Progenitor cell of endocrine pancreas (in vitro differentiated cells): ENCODE results near the gene SERHL2. TPM values are rescaled to one million over a fixed set of nuclear protein-coding genes. Genes with fewer than 3 reads are reported as not detected.
"Not testable (repeated sequence)": the region's sequence is repeated elsewhere in the genome, so short reads cannot be mapped to it uniquely, and the experiment has no call there.

Source experiments
- DNase-seq: peaks from one replicate; pipeline ENCODE4 v3.0.0; 2021; ENCODE audit warnings: low spot score; ENCODE audit not compliant: unreplicated experiment
- H3K27ac Mint-ChIP-seq: 2 replicates; pipeline ENCODE4 v1.8.0; 2021; ENCODE audit warnings: mild to moderate bottlenecking, moderate library complexity, mixed read lengths
- H3K27me3 Mint-ChIP-seq: 2 replicates; pipeline ENCODE4 v1.8.0; 2021; ENCODE audit warnings: mixed read lengths
- H3K36me3 Mint-ChIP-seq: 2 replicates; pipeline ENCODE4 v1.8.0; 2022; ENCODE audit warnings: mixed read lengths; ENCODE audit not compliant: insufficient read depth
- H3K4me1 Mint-ChIP-seq: 2 replicates; pipeline ENCODE4 v1.8.0; 2021; ENCODE audit warnings: low read depth, mixed read lengths
- H3K4me3 Mint-ChIP-seq: 2 replicates; pipeline ENCODE4 v1.8.0; 2021; ENCODE audit warnings: low read depth, mild to moderate bottlenecking, moderate library complexity, mixed read lengths
- H3K9me3 Mint-ChIP-seq: 2 replicates; pipeline ENCODE4 v1.8.0; 2021; ENCODE audit warnings: low read depth, mixed read lengths
- CTCF ChIP-seq: fragments of 200-600 bp; sonication (generic); IDR thresholded peaks from one replicate; pipeline ENCODE4 v1.5.0; 2021; ENCODE audit warnings: antibody characterized with exemption, mild to moderate bottlenecking; ENCODE audit not compliant: unreplicated experiment
- total RNA-seq: library from RNA; stranded (reverse); gene quantifications from 2 replicates; pipeline ENCODE4 v1.2.1, GENCODE V29; 2021

The SERHL2 gene
- total RNA-seq, 1 donor from 2014 or later: 0.69 TPM

GRCh38 chr22:42603427-42603826 is 49.7 kb downstream of the SERHL2 start:
- no peak for DNase-seq
- H3K4me1 Mint-ChIP-seq: peaks cover 7% of the 10 kb centered on the region
- no peaks in the 10 kb centered on the region for H3K9me3 Mint-ChIP-seq
- H3K27me3 Mint-ChIP-seq: no peaks in the 10 kb centered on the region
- H3K36me3 Mint-ChIP-seq: peaks cover 29% of the 10 kb centered on the region
- no peak for TF ChIP-seq CTCF
- H3K27ac Mint-ChIP-seq: no peak overlapping the region
- H3K4me3 Mint-ChIP-seq: no peak overlapping the region

- no peak overlapping the region for H3K27ac Mint-ChIP-seq
- peaks cover 31% of the 10 kb centered on the region for H3K36me3 Mint-ChIP-seq
- TF ChIP-seq CTCF: no peak
- no peaks in the 10 kb centered on the region for H3K27me3 Mint-ChIP-seq
- no peak for DNase-seq
- H3K4me3 Mint-ChIP-seq: no peak overlapping the region
- peaks cover 7% of the 10 kb centered on the region for H3K4me1 Mint-ChIP-seq
- H3K9me3 Mint-ChIP-seq: no peaks in the 10 kb centered on the region
Measured at GRCh38 chr22:42604403-42604802, 50.6 kb downstream of the SERHL2 start.

- H3K27ac Mint-ChIP-seq, H3K4me3 Mint-ChIP-seq, DNase-seq, H3K9me3 Mint-ChIP-seq, H3K27me3 Mint-ChIP-seq: not testable (repeated sequence)
- peaks cover 25% of the 10 kb centered on the region for H3K36me3 Mint-ChIP-seq
- peaks cover 11% of the 10 kb centered on the region for H3K4me1 Mint-ChIP-seq
Measured at GRCh38 chr22:42607641-42608040, 53.9 kb downstream of the SERHL2 start.

GRCh38 chr22:42608136-42608822 is 54.5 kb downstream of the SERHL2 start:
- Mint-ChIP-seq H3K36me3 (peaks cover 25% of the 10 kb centered on the region), H3K27me3 (no peaks in the 10 kb centered on the region), H3K9me3 (no peaks in the 10 kb centered on the region), H3K4me3 (no peak overlapping the region), H3K27ac (no peak overlapping the region), H3K4me1 (peaks cover 17% of the 10 kb centered on the region)
- DNase-seq: no peak
- no peak for TF ChIP-seq CTCF

GRCh38 chr22:42608823-42609361 is 55.1 kb downstream of the SERHL2 start:
- H3K9me3 Mint-ChIP-seq: no peaks in the 10 kb centered on the region
- H3K27ac Mint-ChIP-seq: peak overlapping the region; percentile 80
- no peaks in the 10 kb centered on the region for H3K27me3 Mint-ChIP-seq
- no peak for TF ChIP-seq CTCF
- no peak overlapping the region for H3K4me3 Mint-ChIP-seq
- peaks cover 17% of the 10 kb centered on the region for H3K4me1 Mint-ChIP-seq
- DNase-seq: no peak
- peaks cover 25% of the 10 kb centered on the region for H3K36me3 Mint-ChIP-seq

GRCh38 chr22:42610186-42610585 is 56.4 kb downstream of the SERHL2 start:
- no peak for TF ChIP-seq CTCF
- H3K27ac Mint-ChIP-seq: peak overlapping the region; percentile 77
- no peak for DNase-seq
- no peaks in the 10 kb centered on the region for H3K27me3 Mint-ChIP-seq
- H3K4me1 Mint-ChIP-seq: peaks cover 19% of the 10 kb centered on the region
- no peak overlapping the region for H3K4me3 Mint-ChIP-seq
- peaks cover 25% of the 10 kb centered on the region for H3K36me3 Mint-ChIP-seq
- H3K9me3 Mint-ChIP-seq: no peaks in the 10 kb centered on the region
